Measurements from ENCODE around the gene TAL1.

TAL1 gene

DNA sequence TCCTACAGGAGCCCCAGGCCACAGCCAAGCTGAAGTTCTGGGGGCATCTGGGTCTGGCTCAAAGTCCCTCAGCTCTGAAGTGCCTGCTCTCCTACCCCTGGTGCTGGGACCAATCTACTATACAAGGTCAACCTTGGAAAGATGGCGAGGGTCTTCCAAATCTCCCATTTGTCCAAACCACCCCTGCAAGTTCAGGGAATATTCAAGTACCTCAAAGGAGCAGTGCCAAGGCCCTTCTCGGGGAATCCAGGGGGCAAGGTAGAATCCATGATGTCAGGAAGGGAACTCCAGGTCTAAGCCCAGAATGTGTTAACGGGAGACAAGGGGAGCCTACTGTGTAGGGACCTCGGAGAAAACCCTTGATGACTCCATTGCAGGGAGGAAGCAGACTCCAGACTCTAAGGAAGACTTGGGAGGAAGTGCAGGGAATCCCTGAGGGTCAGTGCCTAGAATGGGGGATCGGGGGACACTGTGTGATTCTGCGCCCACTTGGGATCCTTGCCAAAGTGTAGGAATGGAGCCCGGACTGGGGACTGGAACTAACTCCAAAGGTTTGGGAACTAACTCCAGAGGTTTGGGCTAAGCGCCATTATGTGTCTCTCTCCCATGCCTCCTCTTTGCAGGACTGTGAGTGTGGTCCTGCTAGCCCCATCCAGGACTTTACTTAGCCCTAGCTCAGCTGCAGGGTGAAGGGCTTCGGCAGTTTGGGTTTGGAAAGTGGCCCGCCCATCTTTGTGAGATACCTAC lies 8.7 kb downstream of the TAL1 start:
- no peak overlapping the region for H2BK5ac ChIP-seq (ENCODE audit: low read length)
- peak overlapping the region; percentile 9 for H3K18ac ChIP-seq (ENCODE audit: low read length)
- H3K9ac ChIP-seq (ENCODE audit: low read depth, low read length, poor library complexity): no peak overlapping the region
- no peak overlapping the region for H2BK120ac ChIP-seq (ENCODE audit: low read depth, low read length)
- peaks cover 2 to 4% of the 10 kb centered on the region in 2 donors for H3K4me1 ChIP-seq (ENCODE audit: control insufficient read depth in 2 of 2, insufficient read depth in 1 of 2, low read depth in 1 of 2, low read length in 2 of 2)
- WGBS, 2 donors (ENCODE audit: extremely low coverage in 2 of 2, insufficient read length in 2 of 2, insufficient replicate concordance in 1 of 2): no CpG with 5 or more reads among the region's 10 CpGs
- H2AK5ac ChIP-seq (ENCODE audit: low read depth, low read length): no peak overlapping the region
- no peaks in the 10 kb centered on the region for H3K79me1 ChIP-seq (ENCODE audit: low read depth, low read length)
- no peak overlapping the region for H3K14ac ChIP-seq (ENCODE audit: low read length)
- no peak overlapping the region for H3K4me2 ChIP-seq (ENCODE audit: insufficient read depth, low read length, poor library complexity, severe bottlenecking)
- no peak overlapping the region for H2AFZ ChIP-seq (ENCODE audit: low read length)
- no peak overlapping the region for H2BK12ac ChIP-seq (ENCODE audit: low read length)
- no peak overlapping the region for H3K4ac ChIP-seq (ENCODE audit: low read length)
- H3K36me3 ChIP-seq (replicated peaks in 1 of 2; ENCODE audit: control insufficient read depth in 2 of 2, insufficient read depth in 2 of 2, low read length in 2 of 2): no peaks in the 10 kb centered on the region
- no peak overlapping the region for H2BK15ac ChIP-seq (ENCODE audit: low read length)
- H3K27ac ChIP-seq (replicated peaks; ENCODE audit: low read length): no peak overlapping the region
- no peak overlapping the region for H3K23ac ChIP-seq (ENCODE audit: low read depth, low read length, poor library complexity)
- no peak for DNase-seq (ENCODE audit: low spot score)
- no peak overlapping the region for H4K8ac ChIP-seq (ENCODE audit: low read depth, low read length)
- H3K27me3 ChIP-seq (ENCODE audit: control insufficient read depth in 3 of 3, insufficient read depth in 3 of 3, low read depth in 1 of 3, low read length in 3 of 3): peaks cover 45 to 94% (median 70%) of the 10 kb centered on the region in 3 experiments
- peaks cover 1 to 2% of the 10 kb centered on the region in 2 donors for H3K9me3 ChIP-seq (replicated peaks in 1 of 2; ENCODE audit: control insufficient read depth in 2 of 2, insufficient read depth in 1 of 2, low read depth in 1 of 2, low read length in 2 of 2)
- H4K91ac ChIP-seq (ENCODE audit: low read depth, low read length, poor library complexity): no peak overlapping the region
- no peak overlapping the region for H3K4me3 ChIP-seq (ENCODE audit: low read length in 2 of 2)

DNA sequence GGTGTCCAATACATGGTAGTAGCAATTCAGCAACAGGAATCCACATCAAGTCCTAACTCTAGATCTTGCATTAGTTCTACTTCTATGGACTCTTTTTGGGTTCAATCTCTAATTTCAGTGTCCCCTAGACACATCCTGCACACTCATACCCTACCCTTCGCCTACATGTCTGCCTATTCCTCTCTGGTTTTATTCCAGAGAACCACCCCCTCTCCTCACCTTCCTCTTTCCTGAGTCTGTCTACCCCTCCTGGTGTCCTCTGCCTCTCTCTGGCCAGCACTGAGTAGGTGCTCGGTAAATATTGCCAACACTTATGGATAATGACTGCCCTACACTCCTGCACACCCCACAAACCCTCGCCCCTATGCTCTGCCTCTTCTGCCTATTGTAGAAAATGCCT lies 9.5 kb downstream of the TAL1 start:
- H2BK120ac ChIP-seq (ENCODE audit: low read depth, low read length): no peak overlapping the region
- H2BK12ac ChIP-seq (ENCODE audit: low read length): no peak overlapping the region
- peaks cover 1 to 2% of the 10 kb centered on the region in 2 donors for H3K9me3 ChIP-seq (replicated peaks in 1 of 2; ENCODE audit: control insufficient read depth in 2 of 2, insufficient read depth in 1 of 2, low read depth in 1 of 2, low read length in 2 of 2)
- no peak overlapping the region for H3K4me2 ChIP-seq (ENCODE audit: insufficient read depth, low read length, poor library complexity, severe bottlenecking)
- no peaks in the 10 kb centered on the region for H3K36me3 ChIP-seq (replicated peaks in 1 of 2; ENCODE audit: control insufficient read depth in 2 of 2, insufficient read depth in 2 of 2, low read length in 2 of 2)
- H3K79me1 ChIP-seq (ENCODE audit: low read depth, low read length): no peaks in the 10 kb centered on the region
- no peak for DNase-seq (ENCODE audit: low spot score)
- no peak overlapping the region for H3K4me3 ChIP-seq (ENCODE audit: low read length in 2 of 2)
- no peak overlapping the region for H3K4ac ChIP-seq (ENCODE audit: low read length)
- H4K91ac ChIP-seq (ENCODE audit: low read depth, low read length, poor library complexity): no peak overlapping the region
- no peak overlapping the region for H3K9ac ChIP-seq (ENCODE audit: low read depth, low read length, poor library complexity)
- no peak overlapping the region for H3K23ac ChIP-seq (ENCODE audit: low read depth, low read length, poor library complexity)
- no peak overlapping the region for H3K27ac ChIP-seq (replicated peaks; ENCODE audit: low read length)
- no CpG with 5 or more reads among the region's 3 CpGs for WGBS, 2 donors (ENCODE audit: extremely low coverage in 2 of 2, insufficient read length in 2 of 2, insufficient replicate concordance in 1 of 2)
- H2AK5ac ChIP-seq (ENCODE audit: low read depth, low read length): no peak overlapping the region
- H3K4me1 ChIP-seq (ENCODE audit: control insufficient read depth in 2 of 2, insufficient read depth in 1 of 2, low read depth in 1 of 2, low read length in 2 of 2): peaks cover 2 to 4% of the 10 kb centered on the region in 2 donors
- no peak overlapping the region for H3K14ac ChIP-seq (ENCODE audit: low read length)
- no peak overlapping the region for H3K18ac ChIP-seq (ENCODE audit: low read length)
- H2AFZ ChIP-seq (ENCODE audit: low read length): no peak overlapping the region
- no peak overlapping the region for H4K8ac ChIP-seq (ENCODE audit: low read depth, low read length)
- H2BK15ac ChIP-seq (ENCODE audit: low read length): no peak overlapping the region
- peaks cover 39 to 94% (median 61%) of the 10 kb centered on the region in 3 experiments for H3K27me3 ChIP-seq (ENCODE audit: control insufficient read depth in 3 of 3, insufficient read depth in 3 of 3, low read depth in 1 of 3, low read length in 3 of 3)
- no peak overlapping the region for H2BK5ac ChIP-seq (ENCODE audit: low read length)

DNA sequence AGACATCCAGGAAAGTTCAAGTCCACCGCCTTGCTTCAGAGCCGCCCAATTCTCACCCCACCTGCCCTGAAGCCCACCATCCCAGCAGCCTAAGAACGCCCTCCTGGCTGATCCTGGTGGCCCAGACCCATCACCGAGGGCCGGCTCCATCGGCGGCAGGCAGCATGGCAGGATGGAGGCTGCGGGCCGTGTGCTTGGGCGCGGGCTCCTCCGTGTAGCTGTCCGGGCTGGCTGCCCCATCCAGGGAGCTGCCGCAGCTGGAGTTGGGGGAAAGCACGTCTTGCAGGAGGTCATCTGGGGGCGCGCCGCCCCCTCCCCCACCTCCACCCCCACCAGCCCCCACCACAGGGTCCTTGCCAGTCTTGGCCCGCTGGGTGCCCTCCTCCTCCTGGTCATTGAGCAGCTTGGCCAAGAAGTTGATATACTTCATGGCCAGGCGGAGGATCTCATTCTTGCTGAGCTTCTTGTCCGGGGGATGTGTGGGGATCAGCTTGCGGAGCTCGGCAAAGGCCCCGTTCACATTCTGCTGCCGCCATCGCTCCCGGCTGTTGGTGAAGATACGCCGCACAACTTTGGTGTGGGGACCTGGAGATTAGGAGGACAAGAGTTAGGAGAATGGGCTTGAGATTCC lies 12.3 kb downstream of the TAL1 start:
- H3K14ac ChIP-seq (ENCODE audit: low read length): no peak overlapping the region
- H3K23ac ChIP-seq (ENCODE audit: low read depth, low read length, poor library complexity): no peak overlapping the region
- H2AK5ac ChIP-seq (ENCODE audit: low read depth, low read length): no peak overlapping the region
- H3K27ac ChIP-seq (replicated peaks; ENCODE audit: low read length): no peak overlapping the region
- H3K9me3 ChIP-seq (replicated peaks in 1 of 2; ENCODE audit: control insufficient read depth in 2 of 2, insufficient read depth in 1 of 2, low read depth in 1 of 2, low read length in 2 of 2): no peaks in the 10 kb centered on the region
- no peak overlapping the region for H3K4me3 ChIP-seq (ENCODE audit: low read length in 2 of 2)
- no peak overlapping the region for H2AFZ ChIP-seq (ENCODE audit: low read length)
- no peak overlapping the region for H3K18ac ChIP-seq (ENCODE audit: low read length)
- H3K9ac ChIP-seq (ENCODE audit: low read depth, low read length, poor library complexity): no peak overlapping the region
- no peak overlapping the region for H2BK15ac ChIP-seq (ENCODE audit: low read length)
- no peak overlapping the region for H4K8ac ChIP-seq (ENCODE audit: low read depth, low read length)
- WGBS, 2 donors (ENCODE audit: extremely low coverage in 2 of 2, insufficient read length in 2 of 2, insufficient replicate concordance in 1 of 2): no CpG with 5 or more reads among the region's 29 CpGs
- no peaks in the 10 kb centered on the region for H3K79me1 ChIP-seq (ENCODE audit: low read depth, low read length)
- peaks cover 0 to 1% of the 10 kb centered on the region in 2 donors for H3K4me1 ChIP-seq (ENCODE audit: control insufficient read depth in 2 of 2, insufficient read depth in 1 of 2, low read depth in 1 of 2, low read length in 2 of 2)
- H3K27me3 ChIP-seq (ENCODE audit: control insufficient read depth in 3 of 3, insufficient read depth in 3 of 3, low read depth in 1 of 3, low read length in 3 of 3): peaks cover 19 to 93% (median 34%) of the 10 kb centered on the region in 3 experiments
- no peak for DNase-seq (ENCODE audit: low spot score)
- H2BK12ac ChIP-seq (ENCODE audit: low read length): no peak overlapping the region
- H2BK120ac ChIP-seq (ENCODE audit: low read depth, low read length): no peak overlapping the region
- no peak overlapping the region for H3K4ac ChIP-seq (ENCODE audit: low read length)
- H4K91ac ChIP-seq (ENCODE audit: low read depth, low read length, poor library complexity): no peak overlapping the region
- no peak overlapping the region for H3K4me2 ChIP-seq (ENCODE audit: insufficient read depth, low read length, poor library complexity, severe bottlenecking)
- no peaks in the 10 kb centered on the region for H3K36me3 ChIP-seq (replicated peaks in 1 of 2; ENCODE audit: control insufficient read depth in 2 of 2, insufficient read depth in 2 of 2, low read length in 2 of 2)
- H2BK5ac ChIP-seq (ENCODE audit: low read length): no peak overlapping the region

DNA sequence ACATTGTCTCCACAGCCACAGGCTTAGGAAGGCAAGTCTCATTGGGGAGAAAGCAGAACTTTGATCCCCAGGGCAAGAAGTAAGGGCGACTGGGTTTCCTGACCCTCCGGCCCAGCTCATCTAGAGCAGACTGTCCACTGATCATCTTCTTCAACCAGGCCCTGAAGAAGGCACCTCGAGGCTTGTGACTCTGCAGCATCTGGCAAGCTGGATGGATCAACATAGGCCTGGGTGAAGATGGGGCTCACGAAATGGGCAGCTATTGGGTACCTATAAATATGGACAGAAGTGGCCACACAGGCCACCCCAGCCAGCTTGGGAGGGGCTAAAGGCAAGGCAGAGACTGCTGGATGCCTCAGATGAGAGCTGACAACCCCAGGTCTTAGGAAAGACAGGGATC lies 13.0 kb downstream of the TAL1 start:
- no CpG with 5 or more reads among the region's 4 CpGs for WGBS, 2 donors (ENCODE audit: extremely low coverage in 2 of 2, insufficient read length in 2 of 2, insufficient replicate concordance in 1 of 2)

More for the DNA sequence above, 13.0 kb downstream of the TAL1 start:
- H3K36me3 ChIP-seq (replicated peaks in 1 of 2; ENCODE audit: control insufficient read depth in 2 of 2, insufficient read depth in 2 of 2, low read length in 2 of 2): no peaks in the 10 kb centered on the region
- no peak overlapping the region for H3K4ac ChIP-seq (ENCODE audit: low read length)
- H2BK12ac ChIP-seq (ENCODE audit: low read length): no peak overlapping the region
- H3K18ac ChIP-seq (ENCODE audit: low read length): no peak overlapping the region
- H2AFZ ChIP-seq (ENCODE audit: low read length): no peak overlapping the region
- no peak overlapping the region for H2BK15ac ChIP-seq (ENCODE audit: low read length)
- no peak overlapping the region for H2AK5ac ChIP-seq (ENCODE audit: low read depth, low read length)
- H3K4me2 ChIP-seq (ENCODE audit: insufficient read depth, low read length, poor library complexity, severe bottlenecking): no peak overlapping the region
- H3K4me1 ChIP-seq (ENCODE audit: control insufficient read depth in 2 of 2, insufficient read depth in 1 of 2, low read depth in 1 of 2, low read length in 2 of 2): peaks cover 0 to 1% of the 10 kb centered on the region in 2 donors
- peaks cover 12 to 93% (median 27%) of the 10 kb centered on the region in 3 experiments for H3K27me3 ChIP-seq (ENCODE audit: control insufficient read depth in 3 of 3, insufficient read depth in 3 of 3, low read depth in 1 of 3, low read length in 3 of 3)
- no peak for DNase-seq (ENCODE audit: low spot score)
- no peaks in the 10 kb centered on the region for H3K79me1 ChIP-seq (ENCODE audit: low read depth, low read length)
- H4K8ac ChIP-seq (ENCODE audit: low read depth, low read length): no peak overlapping the region
- no peak overlapping the region for H3K4me3 ChIP-seq (ENCODE audit: low read length in 2 of 2)
- H2BK120ac ChIP-seq (ENCODE audit: low read depth, low read length): no peak overlapping the region
- H3K14ac ChIP-seq (ENCODE audit: low read length): no peak overlapping the region
- no peak overlapping the region for H2BK5ac ChIP-seq (ENCODE audit: low read length)
- H3K9me3 ChIP-seq (replicated peaks in 1 of 2; ENCODE audit: control insufficient read depth in 2 of 2, insufficient read depth in 1 of 2, low read depth in 1 of 2, low read length in 2 of 2): no peaks in the 10 kb centered on the region
- no peak overlapping the region for H3K9ac ChIP-seq (ENCODE audit: low read depth, low read length, poor library complexity)
- H3K23ac ChIP-seq (ENCODE audit: low read depth, low read length, poor library complexity): no peak overlapping the region
- no peak overlapping the region for H4K91ac ChIP-seq (ENCODE audit: low read depth, low read length, poor library complexity)
- H3K27ac ChIP-seq (replicated peaks; ENCODE audit: low read length): no peak overlapping the region
